SK-N-SH (cell line): ENCODE measurements around the gene ACOXL. TPM values are rescaled to one million over a fixed set of nuclear protein-coding genes. Genes with fewer than 3 reads are reported as not detected.
A peak's percentile ranks its signal among the peaks of the same experiment; 100 is the strongest.

Source experiments
- CTCF ChIA-PET: fragments of 300-600, 350-600 bp; formaldehyde crosslinking; extraction: SDS; loops from one replicate; lab custom pipeline; 2021; lab: Yijun Ruan, JAX
- POLR2A ChIA-PET: fragments of 350-600 bp; sonication (Branson Sonifier 250); formaldehyde crosslinking; extraction: SDS; loops from one replicate; lab custom pipeline; 2020; ENCODE audit warnings: antibody characterized with exemption, inconsistent platforms; lab: Yijun Ruan, JAX
- DNase-seq: peaks from one replicate; pipeline ENCODE4 v3.0.0; 2012
- H2AFZ ChIP-seq: fragments of 200-600 bp; sonication (generic); 2 replicates; pipeline ENCODE4 v1.8.1; 2016; ENCODE audit warnings: antibody characterized with exemption, mild to moderate bottlenecking, low read depth
- H3F3A ChIP-seq: fragments of 200-600 bp; sonication (generic); replicated peaks from 2 replicates; pipeline ENCODE3; 2016; ENCODE audit warnings: antibody characterized with exemption, mild to moderate bottlenecking; ENCODE audit not compliant: insufficient read depth
- H3K27ac ChIP-seq, 2 experiments: fragments of 200-500 bp in 1 of 2; fragments of 200-600 bp in 1 of 2; sonication (Bioruptor generic) in 1 of 2; sonication (generic), shearing (Covaris generic) in 1 of 2; 2 replicates each; pipeline versions ENCODE4 v1.5.1 to v1.6.1; 2014 to 2016; ENCODE audit warnings: low read depth in 2 of 2, inconsistent platforms in 1 of 2, low read length in 1 of 2, mild to moderate bottlenecking in 1 of 2, mixed read lengths in 1 of 2
- H3K27me3 ChIP-seq: fragments of 200-600 bp; sonication (generic), shearing (Covaris generic); 2 replicates; pipeline ENCODE4 v1.6.1; 2016; ENCODE audit warnings: mixed run types; ENCODE audit not compliant: insufficient read depth
- H3K36me3 ChIP-seq, 2 experiments: fragments of 200-500 bp in 1 of 2; fragments of 200-600 bp in 1 of 2; sonication (Bioruptor generic) in 1 of 2; sonication (generic) in 1 of 2; replicated peaks in 1 of 2; 2 replicates each; pipeline versions ENCODE3 to v1.5.1; 2014 to 2016; ENCODE audit warnings: low read length in 1 of 2, mild to moderate bottlenecking in 1 of 2; ENCODE audit not compliant: insufficient read depth in 2 of 2, control insufficient read depth in 1 of 2
- H3K4me1 ChIP-seq, 2 experiments: fragments of 200-500 bp in 1 of 2; fragments of 200-600 bp in 1 of 2; sonication (Bioruptor generic) in 1 of 2; sonication (generic), shearing (Covaris generic) in 1 of 2; 2 replicates each; pipeline versions ENCODE4 v1.5.1 to v1.6.1; 2014 to 2016; ENCODE audit warnings: low read depth in 1 of 2, low read length in 1 of 2, mixed run types in 1 of 2; ENCODE audit not compliant: insufficient read depth in 2 of 2, control insufficient read depth in 1 of 2
- H3K4me2 ChIP-seq: fragments of 200-600 bp; sonication (generic), shearing (Covaris generic); 2 replicates; pipeline ENCODE4 v1.6.1; 2017; ENCODE audit warnings: mixed run types
- H3K4me3 ChIP-seq, 2 experiments: fragments of 200-500 bp in 1 of 2; fragments of 200-600 bp in 1 of 2; sonication (Bioruptor generic) in 1 of 2; sonication (generic), shearing (Covaris generic) in 1 of 2; 2 replicates each; pipeline versions ENCODE4 v1.5.1 to v1.8.1; 2014 to 2016; ENCODE audit warnings: low read depth in 2 of 2, inconsistent platforms in 1 of 2, low read length in 1 of 2, mild to moderate bottlenecking in 1 of 2, mixed read lengths in 1 of 2, moderate library complexity in 1 of 2
- H3K79me2 ChIP-seq: fragments of 200-600 bp; sonication (generic); 2 replicates; pipeline ENCODE4 v1.8.1; 2017; ENCODE audit warnings: mild to moderate bottlenecking; ENCODE audit not compliant: insufficient read depth
- H3K9ac ChIP-seq: fragments of 200-600 bp; sonication (generic); 2 replicates; pipeline ENCODE4 v1.6.1; 2017; ENCODE audit warnings: mixed run types
- H3K9me2 ChIP-seq: fragments of 200-600 bp; sonication (generic); 2 replicates; pipeline ENCODE4 v1.6.1; 2017; ENCODE audit warnings: mixed run types
- H3K9me3 ChIP-seq: fragments of 200-600 bp; sonication (generic); 2 replicates; pipeline ENCODE4 v1.6.1; 2017; ENCODE audit warnings: mixed run types, mild to moderate bottlenecking, moderate library complexity
- H4K20me1 ChIP-seq: fragments of 200-600 bp; sonication (generic); 2 replicates; pipeline ENCODE4 v1.6.1; 2017; ENCODE audit warnings: mild to moderate bottlenecking, mixed run types; ENCODE audit not compliant: insufficient read depth
- CTCF ChIP-seq: fragments of 200-600 bp; sonication (generic); IDR thresholded peaks from 2 replicates; pipeline ENCODE4 v1.6.1; 2017; ENCODE audit warnings: antibody characterized with exemption, mild to moderate bottlenecking, moderate library complexity
- EZH2phosphoT487 ChIP-seq: fragments of 200-600 bp; sonication (generic); IDR thresholded peaks from 2 replicates; pipeline ENCODE4 v1.6.1; 2017; ENCODE audit warnings: low read depth, mixed run types, mild to moderate bottlenecking, antibody characterized with exemption, moderate library complexity, borderline replicate concordance
- IRF3 ChIP-seq: fragments of 150-350 bp; IDR thresholded peaks from 2 replicates; pipeline ENCODE4 v1.6.1; 2016; ENCODE audit warnings: mild to moderate bottlenecking, low read depth, low read length
- NRF1 ChIP-seq: IDR thresholded peaks from 2 replicates; pipeline ENCODE4 v1.6.1; 2012; ENCODE audit warnings: low read depth, mild to moderate bottlenecking, low read length
- PBX3 ChIP-seq: IDR thresholded peaks from 2 replicates; pipeline ENCODE4; 2012
- TEAD4 ChIP-seq: IDR thresholded peaks from 2 replicates; pipeline ENCODE4 v1.4.0; 2012; ENCODE audit warnings: mild to moderate bottlenecking, borderline replicate concordance; ENCODE audit not compliant: insufficient read depth
- USF1 ChIP-seq: IDR thresholded peaks from 2 replicates; pipeline ENCODE4 v1.4.0; 2012; ENCODE audit warnings: low read depth, borderline replicate concordance
- ZBTB33 ChIP-seq: IDR thresholded peaks from 2 replicates; pipeline ENCODE4 v1.4.0; 2012; ENCODE audit warnings: low read depth, borderline replicate concordance
- WGBS: methylation state at CpG from one replicate; pipeline ENCODE4 v1.1.6; 2017; ENCODE audit warnings: low lambda C conversion rate; 5-methylcytosine and 5-hydroxymethylcytosine counted together
- polyA plus RNA-seq, 3 experiments: library from polyadenylated mRNA; depleted of rRNA; stranded (reverse); fragments of >200 nt; gene quantifications; 2 replicates each; pipeline ENCODE4 v1.2.3, GENCODE V29; 2012

Gene ACOXL
- polyA plus RNA-seq, 1 of the 3 experiments (the other 2 are of a cell fraction), result not detected

GRCh38 chr2:111068435-111069058 is 336.2 kb downstream of the ACOXL start (continued):
- no peak for TF ChIP-seq ZBTB33
- no peak for TF ChIP-seq PBX3
- TF ChIP-seq TEAD4, result no peak
- no peak for TF ChIP-seq NRF1

- Histone ChIP-seq H3K9me2 (no peaks in the 10 kb centered on the region), H3F3A (peaks cover 25% of the 10 kb centered on the region), H2AFZ (no peak overlapping the region), H3K4me1 (peaks cover 3 to 6% of the 10 kb centered on the region in 2 experiments; a peak in 2 of 4 replicates), H3K27ac (no peak overlapping the region), H3K4me3 (no peak overlapping the region), H3K9me3 (no peaks in the 10 kb centered on the region), H3K9ac (no peak overlapping the region), H3K36me3 (no peaks in the 10 kb centered on the region), H3K4me2 (no peak overlapping the region), H3K27me3 (no peaks in the 10 kb centered on the region), H4K20me1 (no peaks in the 10 kb centered on the region), H3K79me2 (no peaks in the 10 kb centered on the region)
- POLR2A ChIA-PET, result no interaction called here
- CTCF ChIA-PET, result interaction anchor here (0.7 to 1.2 kb wide), 2 partner anchors 10 to 37 kb away, joined by 3 to 4 read pairs; no protein-coding TSS in a partner anchor
- no peak for DNase-seq
- WGBS, result 91% methylated on average over 1 of the region's 3 CpGs
- TF ChIP-seq EZH2phosphoT487 (no peak), CTCF (peak; percentile 14; the same call in 1 of the 2 replicates)
Observed at GRCh38 chr2:111069722-111070121, 337.3 kb downstream of the ACOXL start.

- Histone ChIP-seq H4K20me1 (no peaks in the 10 kb centered on the region), H3K9me3 (no peaks in the 10 kb centered on the region), H3F3A (peaks cover 25% of the 10 kb centered on the region), H3K27me3 (no peaks in the 10 kb centered on the region), H3K27ac (peak overlapping the region in 1 of 2 experiments; percentile 77; a peak in 2 of 4 replicates), H3K4me1 (peaks cover 3 to 6% of the 10 kb centered on the region in 2 experiments; a peak in 2 of 4 replicates), H3K79me2 (no peaks in the 10 kb centered on the region), H3K4me2 (peak overlapping the region; percentile 45), H3K9me2 (no peaks in the 10 kb centered on the region), H3K4me3 (no peak overlapping the region), H3K36me3 (no peaks in the 10 kb centered on the region), H2AFZ (no peak overlapping the region), H3K9ac (no peak overlapping the region; the same call in 1 of the 2 replicates)
- POLR2A ChIA-PET, result no interaction called here
- CTCF ChIA-PET, result interaction anchor here (1.3 kb wide), 1 partner anchor 260 kb away, joined by 3 read pairs; no protein-coding TSS in a partner anchor
- TF ChIP-seq IRF3 (no peak), USF1 (peak; percentile 66; the same call in 1 of the 2 replicates)
- DNase-seq, result no peak
- 31% methylated on average over 5 of the region's 5 CpGs for WGBS
Observed at GRCh38 chr2:111071600-111072171, 339.3 kb downstream of the ACOXL start.
